Measurements from ENCODE around the gene UIMC1. TPM values are rescaled to one million over a fixed set of nuclear protein-coding genes. Genes with fewer than 3 reads are reported as not detected.

UIMC1 gene
- total RNA-seq, 1 experiment from 2014 or later = 38.4 TPM

- ChIA-PET POLR2A (no interaction called here), RAD21 (ENCODE audit: low non-redundant PET in 1 of 2, low total read pairs in 2 of 2, uncharacterized antibody in 2 of 2, unreplicated experiment in 2 of 2) (no interaction called here), CTCF (no interaction called here)
- peaks cover 0 to 7% of the 10 kb centered on the region in 2 experiments; a peak in 1 of 4 replicates for H3K36me3 ChIP-seq (ENCODE audit: control insufficient read depth in 1 of 2, insufficient read depth in 2 of 2, low read length in 2 of 2)
- peaks cover 7 to 18% of the 10 kb centered on the region in 2 experiments; a peak in 3 of 4 replicates for H3K4me1 ChIP-seq (ENCODE audit: control insufficient read depth in 1 of 2, insufficient read depth in 2 of 2, low read length in 2 of 2)
- H3K4me3 ChIP-seq (replicated peaks in 1 of 2; ENCODE audit: low read depth in 1 of 2, low read length in 2 of 2) = no peak overlapping the region
- H3K4me2 ChIP-seq (ENCODE audit: low read length) = no peak overlapping the region
- no peak for DNase-seq (ENCODE audit: low read depth, low spot score)
- intact Hi-C loops (cut with micrococcal nuclease) = no loop called here
- H3K27me3 ChIP-seq (ENCODE audit: insufficient read depth, low read length) = no peaks in the 10 kb centered on the region
- no peaks in the 10 kb centered on the region for H3K9me3 ChIP-seq (ENCODE audit: control insufficient read depth in 1 of 2, insufficient read depth in 1 of 2, low read depth in 1 of 2, low read length in 2 of 2)
- H2AFZ ChIP-seq (ENCODE audit: low read depth, low read length, poor library complexity, severe bottlenecking) = no peak overlapping the region
- BruUV-seq (replicated peaks) = no TSS peak
- no peak for ATAC-seq
- TF ChIP-seq, protein P1, sequence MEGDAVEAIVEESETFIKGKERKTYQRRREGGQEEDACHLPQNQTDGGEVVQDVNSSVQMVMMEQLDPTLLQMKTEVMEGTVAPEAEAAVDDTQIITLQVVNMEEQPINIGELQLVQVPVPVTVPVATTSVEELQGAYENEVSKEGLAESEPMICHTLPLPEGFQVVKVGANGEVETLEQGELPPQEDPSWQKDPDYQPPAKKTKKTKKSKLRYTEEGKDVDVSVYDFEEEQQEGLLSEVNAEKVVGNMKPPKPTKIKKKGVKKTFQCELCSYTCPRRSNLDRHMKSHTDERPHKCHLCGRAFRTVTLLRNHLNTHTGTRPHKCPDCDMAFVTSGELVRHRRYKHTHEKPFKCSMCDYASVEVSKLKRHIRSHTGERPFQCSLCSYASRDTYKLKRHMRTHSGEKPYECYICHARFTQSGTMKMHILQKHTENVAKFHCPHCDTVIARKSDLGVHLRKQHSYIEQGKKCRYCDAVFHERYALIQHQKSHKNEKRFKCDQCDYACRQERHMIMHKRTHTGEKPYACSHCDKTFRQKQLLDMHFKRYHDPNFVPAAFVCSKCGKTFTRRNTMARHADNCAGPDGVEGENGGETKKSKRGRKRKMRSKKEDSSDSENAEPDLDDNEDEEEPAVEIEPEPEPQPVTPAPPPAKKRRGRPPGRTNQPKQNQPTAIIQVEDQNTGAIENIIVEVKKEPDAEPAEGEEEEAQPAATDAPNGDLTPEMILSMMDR (IDR thresholded peaks at IDR 0.05 in 2 of 3, conservative IDR thresholded peaks at IDR 0.05 in 1 of 3; ENCODE audit: borderline replicate concordance in 1 of 3, insufficient read depth in 1 of 3, low read depth in 2 of 3, low read length in 2 of 3) = no peak
- TF ChIP-seq ATF3 (IDR thresholded peaks at IDR 0.05) (no peak), POLR2A (IDR thresholded peaks at IDR 0.05; ENCODE audit: borderline replicate concordance, extremely low read depth, insufficient read depth, insufficient read length) (no peak), ZFX (IDR thresholded peaks at IDR 0.05) (no peak), EGR1 (IDR thresholded peaks at IDR 0.05; ENCODE audit: low read depth) (no peak), EZH2phosphoT487 (IDR thresholded peaks at IDR 0.05; ENCODE audit: borderline replicate concordance) (no peak), SRF (IDR thresholded peaks at IDR 0.05; ENCODE audit: low read depth) (no peak), POLR2AphosphoS5 (IDR thresholded peaks at IDR 0.05; ENCODE audit: low read depth, low read length) (no peak), TCF7L2 (IDR thresholded peaks at IDR 0.05; ENCODE audit: borderline replicate concordance, extremely low read depth, insufficient read depth, insufficient read length) (no peak)
- H3K9me2 ChIP-seq (ENCODE audit: insufficient read depth) = no peaks in the 10 kb centered on the region
- H3K27ac ChIP-seq (ENCODE audit: low read depth, low read length) = no peak overlapping the region
- no peaks in the 10 kb centered on the region for H4K20me1 ChIP-seq (ENCODE audit: insufficient read depth)
- H3K79me2 ChIP-seq (ENCODE audit: insufficient read depth, low read length) = peaks cover 64% of the 10 kb centered on the region
- no peak overlapping the region for H3K9ac ChIP-seq (ENCODE audit: low read length)
These were observed 18.0 kb upstream of the UIMC1 start for GRCh38 chr5:177024559-177024958.

Data from HCT116 (cell line).